Right lobe of liver (tissue), 4 donors: Measurements from ENCODE around the gene PRR16.

Experiments used
- CTCF ChIP-seq, 4 donors: fragments of 200-600 bp in 3 of 4; fragments of 450-650 bp in 1 of 4; IDR thresholded peaks; one replicate each; pipeline versions ENCODE4 v1.5.1 to v1.8.0; 2016 to 2022; ENCODE audit warnings: antibody characterized with exemption in 4 of 4, mild to moderate bottlenecking in 2 of 4
- POLR2A ChIP-seq: fragments of 450-650 bp; IDR thresholded peaks from one replicate; pipeline ENCODE4 v1.6.1; 2017; ENCODE audit warnings: antibody characterized with exemption, mild to moderate bottlenecking
- donor health status: DM: no; HTN: no; CAD: no.
- donor health status: DM: no; HTN: no; CAD: no.
- donor health status: DM: no; HTN: yes; CAD: no.

- TF ChIP-seq CTCF (IDR thresholded peaks at IDR 0.05) = no peak
- TF ChIP-seq POLR2A = no peak
These were observed 174.3 kb downstream of the PRR16 start for GRCh38 chr5:120638449-120638848.
